IMR-90 (cell line): ENCODE results near the gene EML3. TPM values are rescaled to one million over a fixed set of nuclear protein-coding genes. Genes with fewer than 3 reads are reported as not detected.
A peak's percentile ranks its signal among the peaks of the same experiment; 100 is the strongest.

Experiments
- ATAC-seq: fragments of 200-7000 bp; cut with Tn5 transposase; 2 replicates; pipeline ENCODE4 v1.9.1; 2020; ENCODE audit warnings: low read depth, mild to moderate bottlenecking, moderate library complexity
- BruUV-seq: library from RNA; stranded (reverse); fragments of 400-500 nt; replicated peaks from 2 replicates; lab custom pipeline; 2021; lab: Mats Ljungman, UMichigan
- CTCF ChIA-PET: fragments of 300-600 bp; formaldehyde crosslinking; extraction: SDS; loops from one replicate; lab custom pipeline; 2021; ENCODE audit warnings: antibody characterized with exemption; lab: Yijun Ruan, JAX
- POLR2A ChIA-PET: fragments of 300-600 bp; sonication (Branson Sonifier 250); formaldehyde crosslinking; loops from one replicate; lab custom pipeline; 2022; ENCODE audit warnings: antibody characterized with exemption; ENCODE audit not compliant: unreplicated experiment; lab: Charles Lee
- DNase-seq: peaks from one replicate; pipeline ENCODE4 v3.0.0; 2013
- H2AFZ ChIP-seq: replicated peaks from 2 replicates; pipeline ENCODE3; 2013; ENCODE audit warnings: low read length, mild to moderate bottlenecking; ENCODE audit not compliant: poor library complexity
- H2AK5ac ChIP-seq: 2 replicates; pipeline ENCODE4 v1.6.1; 2013; ENCODE audit warnings: low read depth, low read length, inconsistent platforms
- H2AK9ac ChIP-seq: replicated peaks from 2 replicates; pipeline ENCODE3; 2013; ENCODE audit warnings: mild to moderate bottlenecking, low read depth, low read length, moderate library complexity; ENCODE audit not compliant: poor library complexity
- H2BK120ac ChIP-seq: 2 replicates; pipeline ENCODE4 v1.6.1; 2013; ENCODE audit warnings: low read depth, low read length, inconsistent platforms
- H2BK15ac ChIP-seq: 3 replicates; pipeline ENCODE4 v1.6.1; 2013; ENCODE audit warnings: low read depth, low read length, inconsistent platforms
- H2BK20ac ChIP-seq: 2 replicates; pipeline ENCODE4 v1.6.1; 2013; ENCODE audit warnings: low read depth, mild to moderate bottlenecking, inconsistent platforms, low read length, moderate library complexity
- H2BK5ac ChIP-seq: 2 replicates; pipeline ENCODE4 v1.6.1; 2013; ENCODE audit warnings: mild to moderate bottlenecking, low read depth, low read length, inconsistent platforms; ENCODE audit not compliant: poor library complexity, severe bottlenecking
- H3K14ac ChIP-seq: replicated peaks from 2 replicates; pipeline ENCODE4 v1.6.1; 2013; ENCODE audit warnings: low read depth, low read length, inconsistent platforms
- H3K18ac ChIP-seq: 2 replicates; pipeline ENCODE4 v1.6.1; 2013; ENCODE audit warnings: low read depth, low read length, control low read depth
- H3K23ac ChIP-seq: 2 replicates; pipeline ENCODE4 v1.6.1; 2013; ENCODE audit warnings: low read depth, low read length, inconsistent platforms
- H3K27ac ChIP-seq: 2 replicates; pipeline ENCODE4 v1.5.1; 2013; ENCODE audit warnings: mild to moderate bottlenecking, control low read depth, low read length; ENCODE audit not compliant: insufficient read depth
- H3K27me3 ChIP-seq: 2 replicates; pipeline ENCODE4 v1.6.1; 2013; ENCODE audit warnings: low read length; ENCODE audit not compliant: control insufficient read depth, insufficient read depth
- H3K36me3 ChIP-seq: 2 replicates; pipeline ENCODE4 v1.6.1; 2013; ENCODE audit warnings: low read length, mixed read lengths; ENCODE audit not compliant: control insufficient read depth, insufficient read depth
- H3K4ac ChIP-seq: 2 replicates; pipeline ENCODE4 v1.6.1; 2013; ENCODE audit warnings: low read depth, low read length, inconsistent platforms
- H3K4me1 ChIP-seq: 2 replicates; pipeline ENCODE4 v1.6.1; 2013; ENCODE audit warnings: low read length, mixed read lengths; ENCODE audit not compliant: control insufficient read depth, insufficient read depth
- H3K4me2 ChIP-seq: 2 replicates; pipeline ENCODE4 v1.6.1; 2013; ENCODE audit warnings: low read depth, mild to moderate bottlenecking, control low read depth, low read length, moderate library complexity
- H3K4me3 ChIP-seq: 2 replicates; pipeline ENCODE4 v1.5.1; 2013; ENCODE audit warnings: low read depth, mild to moderate bottlenecking, control low read depth, low read length, moderate library complexity; ENCODE audit not compliant: insufficient read depth
- H3K56ac ChIP-seq: 2 replicates; pipeline ENCODE4 v1.6.1; 2013; ENCODE audit warnings: low read length, inconsistent platforms; ENCODE audit not compliant: insufficient read depth; ENCODE audit errors: extremely low read depth
- H3K79me1 ChIP-seq, 2 experiments: 2 replicates each; pipeline ENCODE4 v1.6.1; 2013; ENCODE audit warnings: low read length in 2 of 2, inconsistent platforms in 1 of 2, low read depth in 1 of 2
- H3K9ac ChIP-seq: 2 replicates; pipeline ENCODE4 v1.6.1; 2013; ENCODE audit warnings: low read depth, low read length, control low read depth
- H3K9me1 ChIP-seq: 2 replicates; pipeline ENCODE4 v1.6.1; 2013; ENCODE audit warnings: low read length, inconsistent platforms; ENCODE audit not compliant: insufficient read depth
- H3K9me3 ChIP-seq: 2 replicates; pipeline ENCODE4 v1.6.1; 2013; ENCODE audit warnings: low read length; ENCODE audit not compliant: control insufficient read depth, insufficient read depth
- H4K20me1 ChIP-seq: 2 replicates; pipeline ENCODE4 v1.6.1; 2013; ENCODE audit warnings: low read length, inconsistent platforms; ENCODE audit not compliant: insufficient read depth
- H4K5ac ChIP-seq: 2 replicates; pipeline ENCODE4 v1.6.1; 2013; ENCODE audit warnings: mild to moderate bottlenecking, low read depth, low read length, control low read depth
- H4K8ac ChIP-seq, 2 experiments: 2 replicates each; pipeline ENCODE4 v1.6.1; 2013; ENCODE audit warnings: low read depth in 2 of 2, low read length in 2 of 2, control low read depth in 1 of 2, inconsistent platforms in 1 of 2
- H4K91ac ChIP-seq: 2 replicates; pipeline ENCODE4 v1.6.1; 2013; ENCODE audit warnings: low read depth, low read length, inconsistent platforms; ENCODE audit not compliant: insufficient read depth
- ELK1 ChIP-seq: fragments of 150-350 bp; IDR thresholded peaks from 2 replicates; pipeline ENCODE4 v1.6.1; 2016; ENCODE audit warnings: low read depth, mild to moderate bottlenecking, low read length, moderate library complexity, borderline replicate concordance
- MXI1 ChIP-seq: IDR thresholded peaks from 2 replicates; pipeline ENCODE4 v1.6.1; 2012; ENCODE audit warnings: low read depth, mild to moderate bottlenecking, low read length, moderate library complexity, borderline replicate concordance
- WGBS, 2 experiments: methylation state at CpG; one replicate each; pipeline versions ENCODE4 v1.1.5 to v1.1.7; 2013; ENCODE audit warnings: missing lambda C conversion rate in 2 of 2; ENCODE audit not compliant: insufficient read length in 1 of 2; ENCODE audit errors: extremely low coverage in 2 of 2; 5-methylcytosine and 5-hydroxymethylcytosine counted together
- dilution Hi-C: fragments of 300-500 bp; cut with HindIII; formaldehyde crosslinking; loops from one replicate; pipeline ENCODE4 v1.14.3; 2018; ENCODE audit warnings: low sequenced_read_pairs; ENCODE audit not compliant: unreplicated experiment
- in situ Hi-C: fragments of 300-500 bp; cut with MboI; formaldehyde crosslinking; loops from 3 replicates; pipeline ENCODE4 v1.14.3; 2019; ENCODE audit warnings: low sequenced_read_pairs, inconsistent platforms, mixed read lengths
- intact Hi-C: fragments of 100-400 bp; cut with micrococcal nuclease; formaldehyde crosslinking; loops from 2 replicates; pipeline ENCODE4 v1.10.0; 2022
- polyA plus RNA-seq, 3 experiments: library from polyadenylated mRNA; depleted of rRNA; stranded (reverse); fragments of >200 nt; gene quantifications; 2 replicates each; pipeline ENCODE4 v1.2.3, GENCODE V29; 2012; ENCODE audit warnings: low replicate concordance in 1 of 3
- total RNA-seq: library from RNA; depleted of rRNA; stranded (reverse); fragments of >200 nt; gene quantifications from 2 replicates; pipeline ENCODE4 v1.2.3, GENCODE V29; 2012

Gene EML3
- total and polyA plus RNA-seq, 2 of the 4 experiments (the other 2 are of a cell fraction), result 5.0 to 24.7 TPM

DNA sequence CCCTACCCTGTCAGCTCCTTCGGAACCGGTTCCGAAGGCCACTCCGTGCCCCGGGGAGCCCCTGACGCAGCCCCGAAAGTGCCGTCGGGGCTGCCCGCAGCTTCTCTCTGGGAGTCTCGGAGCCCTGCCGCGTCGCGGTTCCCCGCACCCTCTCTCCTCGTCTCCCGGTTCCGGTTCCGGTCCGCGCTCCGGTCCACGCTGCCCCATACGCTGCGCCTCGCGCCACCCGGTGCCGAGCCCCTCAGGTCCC is 11.5 kb downstream of the EML3 start:
- Histone ChIP-seq H2BK5ac (peak overlapping the region; percentile 92), H3K9ac (peak overlapping the region; percentile 90), H3K4ac (peak overlapping the region; percentile 86), H3K27ac (peak overlapping the region; percentile 97), H3K23ac (peak overlapping the region; percentile 91), H2BK15ac (no peak overlapping the region), H4K5ac (peak overlapping the region; percentile 22), H4K91ac (peak overlapping the region; percentile 74), H4K8ac (peak overlapping the region; percentile 32 to 83; a peak in 3 of 4 replicates), H3K36me3 (peaks cover 37% of the 10 kb centered on the region), H3K9me1 (peaks cover 5% of the 10 kb centered on the region), H2BK20ac (no peak overlapping the region), H3K18ac (peak overlapping the region; percentile 33; the same call in 1 of the 2 replicates), H2AK5ac (peak overlapping the region; percentile 72), H3K27me3 (no peaks in the 10 kb centered on the region), H3K4me3 (peak overlapping the region; percentile 87), H4K20me1 (peaks cover 17% of the 10 kb centered on the region; the same call in 1 of the 2 replicates), H3K14ac (peak overlapping the region; percentile 80), H3K9me3 (no peaks in the 10 kb centered on the region), H2AK9ac (peak overlapping the region; percentile 99), H2AFZ (peak overlapping the region; percentile 87), H3K56ac (peak overlapping the region; percentile 90), H3K79me1 (peaks cover 15 to 44% of the 10 kb centered on the region in 2 experiments), H2BK120ac (peak overlapping the region; percentile 34; the same call in 1 of the 2 replicates), H3K4me2 (peak overlapping the region; percentile 91), H3K4me1 (peaks cover 7% of the 10 kb centered on the region)
- peak; percentile 60; the same call in 1 of the 2 replicates for TF ChIP-seq MXI1
- no peak for TF ChIP-seq ELK1
- no TSS peak for BruUV-seq
- POLR2A ChIA-PET, result interaction anchor here (1.4 to 1.7 kb wide), 2 partner anchors 9 to 64 kb away, joined by 3 to 7 read pairs; partner anchors contain the start of genes C11orf98, CSKMT and TUT1
- intact Hi-C loops, result no loop called here
- ATAC-seq (peak; percentile 22), DNase-seq (no peak)
- 1% methylated on average over 15 of the region's 30 CpGs; no CpG with 5 or more reads in 1 of the 2 experiments for WGBS, 2 experiments
- dilution Hi-C loops, result no loop called here
- CTCF ChIA-PET, result no interaction called here
- in situ Hi-C loops, result no loop called here
